BJ (cell line): ENCODE results near the gene BCOR. TPM values are rescaled to one million over a fixed set of nuclear protein-coding genes. Genes with fewer than 3 reads are reported as not detected.

Experiments used
- CTCF ChIA-PET: fragments of 350-600 bp; formaldehyde crosslinking; extraction: SDS; loops from one replicate; lab custom pipeline; 2021; ENCODE audit warnings: antibody characterized with exemption, inconsistent platforms; lab: Yijun Ruan, JAX
- POLR2A ChIA-PET: fragments of 300-600 bp; sonication (Branson Sonifier 250); formaldehyde crosslinking; extraction: SDS; loops from one replicate; lab custom pipeline; 2021; ENCODE audit warnings: antibody characterized with exemption; lab: Charles Lee
- DNase-seq: peaks from one replicate; pipeline ENCODE4 v3.0.0-alpha.2; 2011; ENCODE audit warnings: low read depth
- H3K27me3 ChIP-seq: 2 replicates; pipeline ENCODE4 v1.6.0; 2011; ENCODE audit warnings: low read length; ENCODE audit not compliant: control insufficient read depth, insufficient read depth
- H3K36me3 ChIP-seq: 2 replicates; pipeline ENCODE4 v1.5.1; 2011; ENCODE audit warnings: low read length; ENCODE audit not compliant: control insufficient read depth, insufficient read depth
- H3K4me3 ChIP-seq: 2 replicates; pipeline ENCODE4 v1.5.1; 2011; ENCODE audit warnings: low read depth, mild to moderate bottlenecking, control low read depth, low read length
- CTCF ChIP-seq: IDR thresholded peaks from 2 replicates; pipeline ENCODE4 v1.5.1; 2011; ENCODE audit warnings: low read depth, mild to moderate bottlenecking, control low read depth, inconsistent platforms, low read length, moderate library complexity; ENCODE audit not compliant: insufficient read depth
- polyA plus RNA-seq: library from polyadenylated mRNA; depleted of rRNA; stranded (reverse); fragments of >200 nt; gene quantifications from 2 replicates; pipeline ENCODE4 v1.2.3, GENCODE V29; 2011

BCOR gene
- polyA plus RNA-seq, 1 experiment = 5.6 TPM

- no peaks in the 10 kb centered on the region for H3K36me3 ChIP-seq
- H3K27me3 ChIP-seq = no peaks in the 10 kb centered on the region
- POLR2A ChIA-PET = no interaction called here
- no peak for DNase-seq
- CTCF ChIA-PET = no interaction called here
- H3K4me3 ChIP-seq = no peak overlapping the region
- no peak for TF ChIP-seq CTCF
Observed at GRCh38 chrX:40035726-40036125, 62.0 kb downstream of the BCOR start.

GRCh38 chrX:40031911-40032310 lies 65.8 kb downstream of the BCOR start:
- CTCF ChIA-PET = no interaction called here
- no peak for DNase-seq
- POLR2A ChIA-PET = no interaction called here
- TF ChIP-seq CTCF = no peak
- H3K36me3 ChIP-seq = no peaks in the 10 kb centered on the region
- H3K27me3 ChIP-seq = no peaks in the 10 kb centered on the region
- H3K4me3 ChIP-seq = no peak overlapping the region

GRCh38 chrX:40030205-40030604 lies 67.6 kb downstream of the BCOR start:
- POLR2A ChIA-PET = no interaction called here
- CTCF ChIA-PET = no interaction called here
- no peak for DNase-seq

GRCh38 chrX:40022421-40022820 lies 75.3 kb downstream of the BCOR start:
- Histone ChIP-seq H3K36me3 (no peaks in the 10 kb centered on the region), H3K27me3 (no peaks in the 10 kb centered on the region), H3K4me3 (no peak overlapping the region)
- CTCF ChIA-PET = interaction anchor here (0.7 kb wide), 1 partner anchor 118 kb away, joined by 5 read pairs; no protein-coding TSS in a partner anchor
- DNase-seq = no peak
- POLR2A ChIA-PET = no interaction called here
- no peak for TF ChIP-seq CTCF

More at GRCh38 chrX:40030205-40030604, 67.6 kb downstream of the BCOR start:
- Histone ChIP-seq H3K4me3 (no peak overlapping the region), H3K27me3 (no peaks in the 10 kb centered on the region), H3K36me3 (no peaks in the 10 kb centered on the region)
- TF ChIP-seq CTCF = no peak

GRCh38 chrX:40021647-40022046 lies 76.1 kb downstream of the BCOR start:
- ChIA-PET CTCF (no interaction called here), POLR2A (no interaction called here)
- H3K27me3 ChIP-seq = no peaks in the 10 kb centered on the region
- H3K36me3 ChIP-seq = no peaks in the 10 kb centered on the region
- H3K4me3 ChIP-seq = no peak overlapping the region
- TF ChIP-seq CTCF = no peak
- DNase-seq = no peak
